ENCODE results near the gene RELN.

- TF ChIP-seq CTCF (IDR thresholded peaks at IDR 0.05) = no peak
- TF ChIP-seq NR1H2 (CRISPR knock-in tag; IDR thresholded peaks at IDR 0.05) = no peak
- TF ChIP-seq ATF2 (CRISPR knock-in tag; IDR thresholded peaks at IDR 0.05; ENCODE audit: borderline replicate concordance, low read depth) = no peak
- TF ChIP-seq CREB1 (CRISPR knock-in tag; IDR thresholded peaks at IDR 0.05) = no peak
- TF ChIP-seq ZNF138 (CRISPR knock-in tag; conservative IDR thresholded peaks at IDR 0.05) = no peak
- TF ChIP-seq ZBTB43 (CRISPR knock-in tag; IDR thresholded peaks at IDR 0.05) = no peak
- no peak for TF ChIP-seq FOXP1 (CRISPR knock-in tag; IDR thresholded peaks at IDR 0.05; ENCODE audit: borderline replicate concordance)
- TF ChIP-seq ZNF281 (CRISPR knock-in tag; IDR thresholded peaks at IDR 0.05) = no peak
- no peak for TF ChIP-seq SP1 (CRISPR knock-in tag; conservative IDR thresholded peaks at IDR 0.05)
- no peak for TF ChIP-seq IRF1 (CRISPR knock-in tag; IDR thresholded peaks at IDR 0.05)
- TF ChIP-seq JUN (CRISPR knock-in tag; IDR thresholded peaks at IDR 0.05) = no peak
- no peak for TF ChIP-seq ATF3 (CRISPR knock-in tag; conservative IDR thresholded peaks at IDR 0.05)
- TF ChIP-seq PREB (CRISPR knock-in tag; IDR thresholded peaks at IDR 0.05; ENCODE audit: borderline replicate concordance) = no peak
These were observed 195.0 kb downstream of the RELN start for GRCh38 chr7:103794424-103794823.
